Thyroid gland (tissue), 4 donors: Measurements from ENCODE around the gene CSPG4. TPM values are rescaled to one million over a fixed set of nuclear protein-coding genes. Genes with fewer than 3 reads are reported as not detected.
"Not testable (repeated sequence)": the region's sequence is repeated elsewhere in the genome, so short reads cannot be mapped to it uniquely, and the experiment has no call there.

Source experiments
- DNase-seq, 2 donors: peaks; one replicate each; pipeline ENCODE4 v3.0.0-alpha.2; 2019
- H3K27ac ChIP-seq, 3 donors: fragments of 200-600 bp; sonication (generic); 1 replicate in 2 of 3; 2 replicates in 1 of 3; pipeline ENCODE4 v1.5.1; 2016 to 2019; ENCODE audit warnings: mild to moderate bottlenecking in 1 of 3, moderate library complexity in 1 of 3
- H3K27me3 ChIP-seq: fragments of 200-600 bp; sonication (generic); one replicate; pipeline ENCODE4 v1.5.1; 2019
- H3K36me3 ChIP-seq, 2 donors: fragments of 200-600 bp; sonication (generic); one replicate each; pipeline ENCODE4 v1.5.1; 2016 to 2019
- H3K4me1 ChIP-seq, 2 donors: fragments of 200-600 bp; sonication (generic); one replicate each; pipeline ENCODE4 v1.5.1; 2017 to 2019
- H3K4me3 ChIP-seq, 3 donors: fragments of 200-600 bp; sonication (generic); replicated peaks in 1 of 3; 1 replicate in 2 of 3; 2 replicates in 1 of 3; pipeline ENCODE4 v1.5.1; 2016; ENCODE audit warnings: mild to moderate bottlenecking in 1 of 3
- H3K9me3 ChIP-seq: fragments of 200-600 bp; sonication (generic); one replicate; pipeline ENCODE4 v1.5.1; 2017
- POLR2A ChIP-seq, 2 donors: fragments of 450-650 bp; IDR thresholded peaks; one replicate each; pipeline ENCODE4 v1.6.1; 2017; ENCODE audit warnings: antibody characterized with exemption in 2 of 2, mild to moderate bottlenecking in 2 of 2, moderate library complexity in 1 of 2
- WGBS, 2 donors: methylation state at CpG; one replicate each; pipeline ENCODE4 v1.1.5; 2017; 5-methylcytosine and 5-hydroxymethylcytosine counted together
- intact Hi-C: fragments of 100-400 bp; cut with DNase I; formaldehyde crosslinking; loops from one replicate; pipeline ENCODE4 v1.15.1; 2023
- total RNA-seq, 4 donors: library from RNA; depleted of rRNA; stranded (reverse); fragments of >200 nt; gene quantifications; one replicate each; pipeline ENCODE4 v1.2.3, GENCODE V29; 2016
- TF ChIP-seq, protein P1 (sequence below), 6 experiments: fragments of 200-600 bp in 3 of 6; fragments of 450-650 bp in 3 of 6; sonication (generic) in 3 of 6; IDR thresholded peaks; one replicate each; pipeline ENCODE4 v1.5.1; 2016 to 2019; ENCODE audit warnings: antibody characterized with exemption in 6 of 6, mild to moderate bottlenecking in 2 of 6, inconsistent platforms in 1 of 6, moderate library complexity in 1 of 6

Gene CSPG4
- total RNA-seq, 4 donors from 2014 or later: 2.4 to 10.5 (median 3.2) TPM

DNA sequence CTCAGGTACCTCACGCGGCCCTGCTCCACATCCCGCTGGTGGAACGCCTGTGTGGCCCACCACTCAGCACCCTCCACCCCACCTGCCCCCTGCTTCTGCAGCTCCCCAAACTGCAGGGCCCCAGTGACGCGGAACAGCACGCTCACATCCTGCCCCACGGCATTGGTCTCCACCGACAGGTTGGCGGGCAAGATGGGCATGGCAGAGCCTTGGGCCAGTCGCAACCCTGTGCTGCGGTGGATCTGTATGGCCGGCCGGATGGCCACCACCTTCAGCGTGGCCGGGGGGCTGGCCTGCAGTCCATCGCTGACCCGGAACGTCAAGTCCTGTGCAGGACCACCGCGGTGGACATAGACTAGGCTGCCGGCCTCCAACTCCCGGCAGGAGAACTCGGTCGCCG, 23.8 kb downstream of the CSPG4 start:
- no peak overlapping the region for H3K4me3 ChIP-seq
- intact Hi-C loops: loop anchor here (5.0 to 10.0 kb wide), 3 partner anchors 54 to 184 kb away; no protein-coding TSS in a partner anchor
- 96 to 98% methylated on average over 10 of the region's 26 CpGs for WGBS, 2 donors
- no peak for DNase-seq
- H3K27ac ChIP-seq: no peak overlapping the region
- H3K27me3 ChIP-seq: no peaks in the 10 kb centered on the region
- no peaks in the 10 kb centered on the region for H3K9me3 ChIP-seq
- H3K4me1 ChIP-seq: peaks cover under 1 to 6% of the 10 kb centered on the region in 2 donors
- H3K36me3 ChIP-seq: no peaks in the 10 kb centered on the region
- TF ChIP-seq, protein P1, sequence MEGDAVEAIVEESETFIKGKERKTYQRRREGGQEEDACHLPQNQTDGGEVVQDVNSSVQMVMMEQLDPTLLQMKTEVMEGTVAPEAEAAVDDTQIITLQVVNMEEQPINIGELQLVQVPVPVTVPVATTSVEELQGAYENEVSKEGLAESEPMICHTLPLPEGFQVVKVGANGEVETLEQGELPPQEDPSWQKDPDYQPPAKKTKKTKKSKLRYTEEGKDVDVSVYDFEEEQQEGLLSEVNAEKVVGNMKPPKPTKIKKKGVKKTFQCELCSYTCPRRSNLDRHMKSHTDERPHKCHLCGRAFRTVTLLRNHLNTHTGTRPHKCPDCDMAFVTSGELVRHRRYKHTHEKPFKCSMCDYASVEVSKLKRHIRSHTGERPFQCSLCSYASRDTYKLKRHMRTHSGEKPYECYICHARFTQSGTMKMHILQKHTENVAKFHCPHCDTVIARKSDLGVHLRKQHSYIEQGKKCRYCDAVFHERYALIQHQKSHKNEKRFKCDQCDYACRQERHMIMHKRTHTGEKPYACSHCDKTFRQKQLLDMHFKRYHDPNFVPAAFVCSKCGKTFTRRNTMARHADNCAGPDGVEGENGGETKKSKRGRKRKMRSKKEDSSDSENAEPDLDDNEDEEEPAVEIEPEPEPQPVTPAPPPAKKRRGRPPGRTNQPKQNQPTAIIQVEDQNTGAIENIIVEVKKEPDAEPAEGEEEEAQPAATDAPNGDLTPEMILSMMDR (IDR thresholded peaks at IDR 0.05): no peak
- TF ChIP-seq POLR2A (IDR thresholded peaks at IDR 0.05): no peak

DNA sequence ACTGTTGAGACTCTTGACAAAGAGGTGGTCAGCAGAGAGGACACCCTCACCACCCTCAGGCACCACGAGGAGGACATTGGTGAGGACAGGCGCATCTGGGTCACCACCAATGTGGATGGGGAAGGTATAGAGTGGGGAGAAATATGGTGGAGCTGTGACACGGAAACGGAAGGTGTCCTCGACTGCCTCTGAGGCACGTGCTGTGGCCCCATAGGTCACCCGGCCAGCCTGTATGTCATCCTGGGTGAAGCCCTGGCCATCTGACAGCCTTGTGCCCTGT, 24.4 kb downstream of the CSPG4 start:
- no peak overlapping the region for H3K27ac ChIP-seq

GRCh38 chr15:75687486-75688277, 25.0 kb downstream of the CSPG4 start:
- no peaks in the 10 kb centered on the region for H3K36me3 ChIP-seq

More for the DNA sequence above, 24.4 kb downstream of the CSPG4 start:
- TF ChIP-seq POLR2A (IDR thresholded peaks at IDR 0.05): no peak
- TF ChIP-seq, protein P1 (IDR thresholded peaks at IDR 0.05): no peak
- Histone ChIP-seq H3K36me3 (no peaks in the 10 kb centered on the region), H3K9me3 (no peaks in the 10 kb centered on the region), H3K27me3 (no peaks in the 10 kb centered on the region), H3K4me3 (no peak overlapping the region), H3K4me1 (peaks cover 4 to 7% of the 10 kb centered on the region in 2 donors)
- intact Hi-C loops: loop anchor here (5.0 to 10.0 kb wide), 3 partner anchors 53 to 183 kb away; no protein-coding TSS in a partner anchor
- DNase-seq: no peak
- WGBS, 2 donors: 95% methylated on average over 7 of the region's 7 CpGs

DNA sequence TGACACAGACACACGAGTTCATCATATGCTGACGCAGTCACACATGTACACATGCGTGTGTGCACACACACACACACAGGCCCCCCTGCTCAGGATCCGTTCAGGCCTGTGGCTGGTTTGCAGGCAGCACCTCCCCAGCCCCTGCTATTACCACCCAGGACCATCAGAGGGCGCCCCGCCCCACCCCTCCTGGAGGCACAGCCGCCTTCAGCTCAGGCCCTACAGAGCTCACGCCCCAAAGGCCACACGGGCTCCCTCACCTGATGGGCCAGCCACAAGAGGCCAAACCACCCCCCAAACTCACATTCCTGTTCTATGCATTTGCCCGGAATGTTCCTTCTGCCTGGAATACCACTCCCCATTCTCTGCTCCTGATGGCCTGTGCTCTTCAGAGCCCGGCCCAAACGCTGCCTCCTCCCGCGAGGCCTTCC, 26.4 kb downstream of the CSPG4 start:
- H3K27ac ChIP-seq, H3K9me3 ChIP-seq, H3K4me3 ChIP-seq, H3K27me3 ChIP-seq, H3K4me1 ChIP-seq, H3K36me3 ChIP-seq: not testable (repeated sequence)
- WGBS, 2 donors: 40 to 55% methylated on average over 4 to 12 of the region's 14 CpGs
- DNase-seq: peak; percentile 74 to 81
- TF ChIP-seq, protein P1 (IDR thresholded peaks at IDR 0.05): peak; percentile 32 to 84 (median 75)
- intact Hi-C loops: loop anchor here (5.0 to 10.0 kb wide), 3 partner anchors 51 to 181 kb away; no protein-coding TSS in a partner anchor

More at GRCh38 chr15:75687486-75688277, 25.0 kb downstream of the CSPG4 start:
- H3K4me1 ChIP-seq: peaks cover 4 to 7% of the 10 kb centered on the region in 2 donors
- 93 to 96% methylated on average over 24 to 34 of the region's 44 CpGs for WGBS, 2 donors
- intact Hi-C loops: loop anchor here (5.0 to 10.0 kb wide), 3 partner anchors 53 to 183 kb away; no protein-coding TSS in a partner anchor
- H3K4me3 ChIP-seq: no peak overlapping the region
- H3K9me3 ChIP-seq: no peaks in the 10 kb centered on the region
- H3K27me3 ChIP-seq: no peaks in the 10 kb centered on the region
- no peak overlapping the region for H3K27ac ChIP-seq
- TF ChIP-seq, protein P1 (IDR thresholded peaks at IDR 0.05): no peak
- TF ChIP-seq POLR2A (IDR thresholded peaks at IDR 0.05): no peak
- no peak for DNase-seq

- Histone ChIP-seq H3K27ac (no peak overlapping the region), H3K9me3 (no peaks in the 10 kb centered on the region), H3K4me3 (no peak overlapping the region), H3K4me1 (peaks cover 4 to 7% of the 10 kb centered on the region in 2 donors), H3K36me3 (no peaks in the 10 kb centered on the region), H3K27me3 (no peaks in the 10 kb centered on the region)
- no peak for TF ChIP-seq POLR2A (IDR thresholded peaks at IDR 0.05)
- TF ChIP-seq, protein P1 (IDR thresholded peaks at IDR 0.05): no peak
- no peak for DNase-seq
- intact Hi-C loops: loop anchor here (5.0 to 10.0 kb wide), 3 partner anchors 50 to 180 kb away; no protein-coding TSS in a partner anchor
- WGBS, 2 donors: 73 to 87% methylated on average over 5 to 8 of the region's 12 CpGs
Observed at GRCh38 chr15:75685195-75685594, 27.5 kb downstream of the CSPG4 start.
